Astrocyte (in vitro differentiated cells and primary cell): ENCODE data around the gene FGF1. TPM values are rescaled to one million over a fixed set of nuclear protein-coding genes. Genes with fewer than 3 reads are reported as not detected.

Source experiments
- DNase-seq: peaks from one replicate; pipeline ENCODE4 v3.0.0-alpha.2; 2010; ENCODE audit warnings: low read depth
- FAIRE-seq: peaks from 2 replicates; lab custom pipeline; 2011; peaks lifted over from hg19 to GRCh38; lab: Jason Lieb, UNC
- H2AFZ ChIP-seq: 2 replicates; pipeline ENCODE4 v1.6.0; 2012; ENCODE audit warnings: low read depth, low read length, inconsistent platforms
- H3K27ac ChIP-seq: 2 replicates; pipeline ENCODE4 v1.5.1; 2011; ENCODE audit warnings: low read depth, low read length, inconsistent platforms
- H3K27me3 ChIP-seq: 2 replicates; pipeline ENCODE4 v1.6.0; 2011; ENCODE audit warnings: low read length, inconsistent platforms; ENCODE audit not compliant: insufficient read depth
- H3K36me3 ChIP-seq: 2 replicates; pipeline ENCODE4 v1.5.1; 2011; ENCODE audit warnings: low read length, inconsistent platforms; ENCODE audit not compliant: insufficient read depth
- H3K4me1 ChIP-seq: 2 replicates; pipeline ENCODE4 v1.5.1; 2011; ENCODE audit warnings: low read length, inconsistent platforms; ENCODE audit not compliant: insufficient read depth
- H3K4me2 ChIP-seq: 2 replicates; pipeline ENCODE4 v1.6.0; 2012; ENCODE audit warnings: low read length, inconsistent platforms
- H3K4me3 ChIP-seq: 2 replicates; pipeline ENCODE4 v1.5.1; 2011; ENCODE audit warnings: low read depth, mild to moderate bottlenecking, low read length, inconsistent platforms; ENCODE audit not compliant: insufficient read depth
- H3K79me2 ChIP-seq: 2 replicates; pipeline ENCODE4 v1.6.0; 2012; ENCODE audit warnings: mild to moderate bottlenecking, low read length, inconsistent platforms; ENCODE audit not compliant: insufficient read depth
- H3K9ac ChIP-seq: 2 replicates; pipeline ENCODE4 v1.6.0; 2012; ENCODE audit warnings: mild to moderate bottlenecking, low read length, inconsistent platforms
- H3K9me3 ChIP-seq: 2 replicates; pipeline ENCODE4 v1.5.1; 2012; ENCODE audit warnings: low read depth, mild to moderate bottlenecking, low read length, inconsistent platforms; ENCODE audit not compliant: insufficient read depth
- H4K20me1 ChIP-seq: 2 replicates; pipeline ENCODE4 v1.6.0; 2012; ENCODE audit warnings: low read length, inconsistent platforms; ENCODE audit not compliant: insufficient read depth
- H3K27ac Mint-ChIP-seq: one replicate; pipeline ENCODE4 v1.8.0; 2021; ENCODE audit warnings: mild to moderate bottlenecking, mixed read lengths; ENCODE audit not compliant: unreplicated experiment
- H3K27me3 Mint-ChIP-seq: one replicate; pipeline ENCODE4 v1.8.0; 2021; ENCODE audit warnings: low read depth, mixed read lengths; ENCODE audit not compliant: unreplicated experiment
- H3K36me3 Mint-ChIP-seq: one replicate; pipeline ENCODE4 v1.8.0; 2021; ENCODE audit warnings: low read depth, mixed read lengths; ENCODE audit not compliant: unreplicated experiment
- H3K4me1 Mint-ChIP-seq: one replicate; pipeline ENCODE4 v1.8.0; 2021; ENCODE audit warnings: low read depth, mixed read lengths; ENCODE audit not compliant: unreplicated experiment
- H3K4me3 Mint-ChIP-seq: one replicate; pipeline ENCODE4 v1.8.0; 2021; ENCODE audit warnings: mild to moderate bottlenecking, moderate library complexity, mixed read lengths; ENCODE audit not compliant: unreplicated experiment
- H3K9me3 Mint-ChIP-seq: one replicate; pipeline ENCODE4 v1.8.0; 2021; ENCODE audit warnings: mild to moderate bottlenecking, mixed read lengths; ENCODE audit not compliant: unreplicated experiment
- CTCF ChIP-seq: IDR thresholded peaks from 2 replicates; pipeline ENCODE4 v1.5.1; 2011; ENCODE audit warnings: low read depth, mild to moderate bottlenecking, inconsistent platforms, low read length, moderate library complexity; ENCODE audit not compliant: insufficient read depth
- EZH2 ChIP-seq: IDR thresholded peaks from 2 replicates; pipeline ENCODE4 v1.6.1; 2012; ENCODE audit warnings: mild to moderate bottlenecking, low read length, inconsistent platforms; ENCODE audit not compliant: insufficient read depth
- total RNA-seq: library from RNA; stranded (reverse); gene quantifications from 2 replicates; pipeline ENCODE4 v1.2.1, GENCODE V29; 2021

The FGF1 gene
- total RNA-seq, 1 donor from 2014 or later: 70.9 TPM

- Mint-ChIP-seq H3K9me3 (no peaks in the 10 kb centered on the region), H3K27ac (no peak overlapping the region), H3K4me1 (peaks cover 18% of the 10 kb centered on the region), H3K4me3 (no peak overlapping the region), H3K27me3 (peaks cover 3% of the 10 kb centered on the region), H3K36me3 (no peaks in the 10 kb centered on the region)
- H3K9ac ChIP-seq: no peak overlapping the region
- H3K9me3 ChIP-seq: no peaks in the 10 kb centered on the region
- H3K4me2 ChIP-seq: peak overlapping the region; percentile 51
- TF ChIP-seq EZH2 (no peak), CTCF (no peak)
- peaks cover 16% of the 10 kb centered on the region for H3K4me1 ChIP-seq
- H3K27ac ChIP-seq: no peak overlapping the region
- H3K27me3 ChIP-seq: no peaks in the 10 kb centered on the region
- H4K20me1 ChIP-seq: no peaks in the 10 kb centered on the region
- no peak overlapping the region for H3K4me3 ChIP-seq
- no peaks in the 10 kb centered on the region for H3K36me3 ChIP-seq
- DNase-seq (no peak), FAIRE-seq (no peak)
- H3K79me2 ChIP-seq: no peaks in the 10 kb centered on the region
- no peak overlapping the region for H2AFZ ChIP-seq
Measured at GRCh38 chr5:142698447-142699183, 12.7 kb upstream of the FGF1 start.

GRCh38 chr5:142697356-142698255 is 11.7 kb upstream of the FGF1 start:
- DNase-seq: peak; percentile 31
- Histone ChIP-seq H3K9me3 (no peaks in the 10 kb centered on the region), H3K4me1 (peaks cover 16% of the 10 kb centered on the region), H3K9ac (no peak overlapping the region), H3K4me2 (peak overlapping the region; percentile 51), H4K20me1 (no peaks in the 10 kb centered on the region), H3K27me3 (no peaks in the 10 kb centered on the region), H3K4me3 (no peak overlapping the region), H2AFZ (no peak overlapping the region), H3K79me2 (no peaks in the 10 kb centered on the region), H3K36me3 (no peaks in the 10 kb centered on the region), H3K27ac (no peak overlapping the region)
- no peak overlapping the region for H3K4me3 Mint-ChIP-seq
- TF ChIP-seq CTCF (no peak), EZH2 (no peak)
- H3K4me1 Mint-ChIP-seq: peaks cover 18% of the 10 kb centered on the region
- no peaks in the 10 kb centered on the region for H3K36me3 Mint-ChIP-seq
- H3K27me3 Mint-ChIP-seq: peaks cover 3% of the 10 kb centered on the region
- H3K9me3 Mint-ChIP-seq: no peaks in the 10 kb centered on the region
- no peak overlapping the region for H3K27ac Mint-ChIP-seq
- FAIRE-seq: peak; percentile 50
